Measurements from ENCODE around the gene RCN1.

The RCN1 gene

DNA sequence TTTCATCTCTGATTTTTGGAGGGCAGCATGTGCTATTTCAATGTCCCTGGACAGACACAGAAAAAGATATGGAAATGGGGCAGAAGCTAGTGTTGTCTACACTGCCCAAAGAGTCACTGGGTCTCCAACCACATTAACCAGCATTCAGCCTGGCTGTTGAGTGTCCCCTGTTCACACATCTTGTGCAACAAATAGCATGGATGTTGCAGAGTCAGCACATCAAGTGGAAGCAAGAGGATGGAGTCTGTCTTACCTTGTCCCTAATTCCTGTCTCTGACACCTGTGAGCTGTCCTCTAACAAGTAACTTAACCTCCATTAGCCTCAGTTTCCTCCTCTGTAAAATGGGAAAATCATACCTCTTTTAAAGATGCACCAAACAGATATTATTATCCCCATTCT is 60.2 kb downstream of the RCN1 start:
- H3K79me2 ChIP-seq (ENCODE audit: insufficient read depth, low read length): no peaks in the 10 kb centered on the region
- no peaks in the 10 kb centered on the region for H3K36me3 ChIP-seq (ENCODE audit: insufficient read depth, low read length)
- no peak overlapping the region for H3K4me3 ChIP-seq (ENCODE audit: low read depth in 1 of 2, low read length in 2 of 2)
- H3K9ac ChIP-seq (ENCODE audit: low read depth, low read length): no peak overlapping the region
- H3K27ac ChIP-seq (ENCODE audit: low read length): no peak overlapping the region
- no peaks in the 10 kb centered on the region for H4K20me1 ChIP-seq (ENCODE audit: insufficient read depth, low read length)
- DNase-seq: no peak
- no peak overlapping the region for H3K4me2 ChIP-seq (ENCODE audit: insufficient read depth, low read length)
- no peak for ATAC-seq (ENCODE audit: insufficient read depth, low read depth)
- no peaks in the 10 kb centered on the region for H3K9me3 ChIP-seq (ENCODE audit: insufficient read depth, low read length, severe bottlenecking)
- TF ChIP-seq, protein P1, sequence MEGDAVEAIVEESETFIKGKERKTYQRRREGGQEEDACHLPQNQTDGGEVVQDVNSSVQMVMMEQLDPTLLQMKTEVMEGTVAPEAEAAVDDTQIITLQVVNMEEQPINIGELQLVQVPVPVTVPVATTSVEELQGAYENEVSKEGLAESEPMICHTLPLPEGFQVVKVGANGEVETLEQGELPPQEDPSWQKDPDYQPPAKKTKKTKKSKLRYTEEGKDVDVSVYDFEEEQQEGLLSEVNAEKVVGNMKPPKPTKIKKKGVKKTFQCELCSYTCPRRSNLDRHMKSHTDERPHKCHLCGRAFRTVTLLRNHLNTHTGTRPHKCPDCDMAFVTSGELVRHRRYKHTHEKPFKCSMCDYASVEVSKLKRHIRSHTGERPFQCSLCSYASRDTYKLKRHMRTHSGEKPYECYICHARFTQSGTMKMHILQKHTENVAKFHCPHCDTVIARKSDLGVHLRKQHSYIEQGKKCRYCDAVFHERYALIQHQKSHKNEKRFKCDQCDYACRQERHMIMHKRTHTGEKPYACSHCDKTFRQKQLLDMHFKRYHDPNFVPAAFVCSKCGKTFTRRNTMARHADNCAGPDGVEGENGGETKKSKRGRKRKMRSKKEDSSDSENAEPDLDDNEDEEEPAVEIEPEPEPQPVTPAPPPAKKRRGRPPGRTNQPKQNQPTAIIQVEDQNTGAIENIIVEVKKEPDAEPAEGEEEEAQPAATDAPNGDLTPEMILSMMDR (IDR thresholded peaks at IDR 0.05; ENCODE audit: borderline replicate concordance, extremely low read depth, low read length, poor library complexity, severe bottlenecking): no peak
- TF ChIP-seq EZH2 (IDR thresholded peaks at IDR 0.05; ENCODE audit: borderline replicate concordance, low read depth, low read length, severe bottlenecking): no peak
- no peak overlapping the region for H2AFZ ChIP-seq (ENCODE audit: low read depth, low read length)
- H3K27me3 ChIP-seq (ENCODE audit: insufficient read depth, low read length, poor library complexity): peaks cover 21% of the 10 kb centered on the region
- H3K4me1 ChIP-seq (ENCODE audit: insufficient read depth, low read length): no peaks in the 10 kb centered on the region

GRCh38 chr11:32152216-32152615 is 61.3 kb downstream of the RCN1 start:
- ATAC-seq (ENCODE audit: insufficient read depth, low read depth): no peak
- Histone ChIP-seq H3K27ac (ENCODE audit: low read length) (no peak overlapping the region), H3K9ac (ENCODE audit: low read depth, low read length) (no peak overlapping the region), H3K79me2 (ENCODE audit: insufficient read depth, low read length) (no peaks in the 10 kb centered on the region), H4K20me1 (ENCODE audit: insufficient read depth, low read length) (no peaks in the 10 kb centered on the region), H3K9me3 (ENCODE audit: insufficient read depth, low read length, severe bottlenecking) (no peaks in the 10 kb centered on the region), H3K4me2 (ENCODE audit: insufficient read depth, low read length) (no peak overlapping the region), H3K4me3 (ENCODE audit: low read depth in 1 of 2, low read length in 2 of 2) (no peak overlapping the region), H3K27me3 (ENCODE audit: insufficient read depth, low read length, poor library complexity) (peaks cover 23% of the 10 kb centered on the region), H3K4me1 (ENCODE audit: insufficient read depth, low read length) (no peaks in the 10 kb centered on the region), H2AFZ (ENCODE audit: low read depth, low read length) (no peak overlapping the region), H3K36me3 (ENCODE audit: insufficient read depth, low read length) (no peaks in the 10 kb centered on the region)
- TF ChIP-seq, protein P1 (IDR thresholded peaks at IDR 0.05; ENCODE audit: borderline replicate concordance, extremely low read depth, low read length, poor library complexity, severe bottlenecking): no peak
- no peak for TF ChIP-seq EZH2 (IDR thresholded peaks at IDR 0.05; ENCODE audit: borderline replicate concordance, low read depth, low read length, severe bottlenecking)
- no peak for DNase-seq

DNA sequence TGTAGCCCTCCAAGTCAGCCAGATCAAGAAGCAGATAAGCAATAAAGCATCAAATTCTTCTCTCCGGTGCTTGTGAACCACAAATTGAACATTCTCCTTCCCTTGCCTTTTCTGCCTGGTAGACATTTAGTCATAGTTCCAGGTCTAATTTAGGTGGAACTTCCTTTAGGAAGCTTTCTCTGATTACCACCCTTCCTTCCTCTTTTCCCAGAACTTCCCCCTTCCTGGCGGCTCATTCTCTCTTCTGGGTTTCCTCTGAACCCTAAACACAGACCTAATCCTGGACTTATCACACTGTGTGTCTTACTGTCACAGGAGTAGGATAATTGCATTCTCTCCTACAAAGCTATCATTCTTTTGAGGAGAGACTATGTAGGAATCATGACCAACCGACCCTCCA is 61.9 kb downstream of the RCN1 start:
- Histone ChIP-seq H4K20me1 (ENCODE audit: insufficient read depth, low read length) (no peaks in the 10 kb centered on the region), H3K36me3 (ENCODE audit: insufficient read depth, low read length) (no peaks in the 10 kb centered on the region), H3K79me2 (ENCODE audit: insufficient read depth, low read length) (no peaks in the 10 kb centered on the region), H3K4me2 (ENCODE audit: insufficient read depth, low read length) (no peak overlapping the region), H3K27ac (ENCODE audit: low read length) (no peak overlapping the region), H3K9ac (ENCODE audit: low read depth, low read length) (no peak overlapping the region), H3K4me3 (ENCODE audit: low read depth in 1 of 2, low read length in 2 of 2) (no peak overlapping the region), H3K9me3 (ENCODE audit: insufficient read depth, low read length, severe bottlenecking) (no peaks in the 10 kb centered on the region), H2AFZ (ENCODE audit: low read depth, low read length) (no peak overlapping the region), H3K27me3 (ENCODE audit: insufficient read depth, low read length, poor library complexity) (peaks cover 25% of the 10 kb centered on the region), H3K4me1 (ENCODE audit: insufficient read depth, low read length) (no peaks in the 10 kb centered on the region)
- no peak for TF ChIP-seq EZH2 (IDR thresholded peaks at IDR 0.05; ENCODE audit: borderline replicate concordance, low read depth, low read length, severe bottlenecking)
- TF ChIP-seq, protein P1 (IDR thresholded peaks at IDR 0.05; ENCODE audit: borderline replicate concordance, extremely low read depth, low read length, poor library complexity, severe bottlenecking): no peak
- DNase-seq (no peak), ATAC-seq (ENCODE audit: insufficient read depth, low read depth) (no peak)

- Histone ChIP-seq H3K4me3 (ENCODE audit: low read depth in 1 of 2, low read length in 2 of 2) (no peak overlapping the region), H3K36me3 (ENCODE audit: insufficient read depth, low read length) (no peaks in the 10 kb centered on the region), H4K20me1 (ENCODE audit: insufficient read depth, low read length) (no peaks in the 10 kb centered on the region), H3K4me2 (ENCODE audit: insufficient read depth, low read length) (no peak overlapping the region), H3K27me3 (ENCODE audit: insufficient read depth, low read length, poor library complexity) (peaks cover 25% of the 10 kb centered on the region), H3K79me2 (ENCODE audit: insufficient read depth, low read length) (no peaks in the 10 kb centered on the region), H3K4me1 (ENCODE audit: insufficient read depth, low read length) (no peaks in the 10 kb centered on the region), H3K9me3 (ENCODE audit: insufficient read depth, low read length, severe bottlenecking) (no peaks in the 10 kb centered on the region), H2AFZ (ENCODE audit: low read depth, low read length) (no peak overlapping the region), H3K27ac (ENCODE audit: low read length) (no peak overlapping the region), H3K9ac (ENCODE audit: low read depth, low read length) (no peak overlapping the region)
- DNase-seq (no peak), ATAC-seq (ENCODE audit: insufficient read depth, low read depth) (no peak)
- TF ChIP-seq, protein P1 (IDR thresholded peaks at IDR 0.05; ENCODE audit: borderline replicate concordance, extremely low read depth, low read length, poor library complexity, severe bottlenecking): no peak
- TF ChIP-seq EZH2 (IDR thresholded peaks at IDR 0.05; ENCODE audit: borderline replicate concordance, low read depth, low read length, severe bottlenecking): no peak
Measured at GRCh38 chr11:32153747-32154146, 62.9 kb downstream of the RCN1 start.

All from DND-41 (cell line).